Activated B cell treated with CpG ODN at 0.5 μM for 24 hours (primary cell): ENCODE measurements around the gene F11. TPM values are rescaled to one million over a fixed set of nuclear protein-coding genes. Genes with fewer than 3 reads are reported as not detected.
"Not testable (repeated sequence)": the region's sequence is repeated elsewhere in the genome, so short reads cannot be mapped to it uniquely, and the experiment has no call there.

Experiments
- ATAC-seq: fragments of 200-7000 bp; cut with Tn5 transposase; one replicate; pipeline ENCODE4 v1.10.0; 2021; ENCODE audit warnings: low read depth, mild to moderate bottlenecking, moderate library complexity
- CTCF ChIA-PET: fragments of 350-600 bp; sonication (Branson Sonifier 250); formaldehyde crosslinking; loops from one replicate; lab custom pipeline; 2021; ENCODE audit warnings: antibody characterized with exemption; lab: Charles Lee
- POLR2A ChIA-PET: fragments of 350-600 bp; sonication (Branson Sonifier 250); formaldehyde crosslinking; loops from one replicate; lab custom pipeline; 2021; ENCODE audit warnings: antibody characterized with exemption; lab: Charles Lee
- DNase-seq: peaks from one replicate; pipeline ENCODE4 v3.0.0; 2022
- H3K27ac Mint-ChIP-seq: one replicate; pipeline ENCODE4 v1.8.0; 2020; ENCODE audit warnings: mixed read lengths
- H3K27me3 Mint-ChIP-seq: one replicate; pipeline ENCODE4 v1.8.0; 2021; ENCODE audit warnings: mixed read lengths
- H3K36me3 Mint-ChIP-seq: one replicate; pipeline ENCODE4 v1.8.0; 2021; ENCODE audit warnings: low read depth, mixed read lengths
- H3K4me1 Mint-ChIP-seq: one replicate; pipeline ENCODE4 v1.8.0; 2021; ENCODE audit warnings: mixed read lengths
- H3K4me3 Mint-ChIP-seq: one replicate; pipeline ENCODE4 v1.8.0; 2020; ENCODE audit warnings: mild to moderate bottlenecking, mixed read lengths
- H3K9me3 Mint-ChIP-seq: one replicate; pipeline ENCODE4 v1.8.0; 2020; ENCODE audit warnings: mixed read lengths
- CTCF ChIP-seq: fragments of 200-600 bp; IDR thresholded peaks from one replicate; pipeline ENCODE4 v1.8.0; 2022; ENCODE audit warnings: antibody characterized with exemption, mild to moderate bottlenecking
- intact Hi-C: fragments of 100-400 bp; cut with micrococcal nuclease; formaldehyde crosslinking; loops from one replicate; pipeline ENCODE4 v1.15.1; 2024
- total RNA-seq: library from RNA; stranded (reverse); gene quantifications from 2 replicates; pipeline ENCODE4 v1.2.3, GENCODE V29; 2022

The F11 gene
- total RNA-seq, 1 donor from 2014 or later: not detected

GRCh38 chr4:186236126-186236525 is 29.9 kb upstream of the F11 start:
- no peaks in the 10 kb centered on the region for H3K4me1 Mint-ChIP-seq
- no peak overlapping the region for H3K27ac Mint-ChIP-seq
- H3K36me3 Mint-ChIP-seq: no peaks in the 10 kb centered on the region
- no peak overlapping the region for H3K4me3 Mint-ChIP-seq
- intact Hi-C loops: no loop called here
- ChIA-PET CTCF (no interaction called here), POLR2A (no interaction called here)
- ATAC-seq: no peak
- no peaks in the 10 kb centered on the region for H3K9me3 Mint-ChIP-seq
- no peaks in the 10 kb centered on the region for H3K27me3 Mint-ChIP-seq
- no peak for TF ChIP-seq CTCF
- no peak for DNase-seq

- intact Hi-C loops: no loop called here
- Mint-ChIP-seq H3K9me3 (no peaks in the 10 kb centered on the region), H3K27me3 (no peaks in the 10 kb centered on the region), H3K4me3 (no peak overlapping the region), H3K4me1 (no peaks in the 10 kb centered on the region), H3K36me3 (no peaks in the 10 kb centered on the region), H3K27ac (no peak overlapping the region)
- ATAC-seq (no peak), DNase-seq (no peak)
- ChIA-PET POLR2A (no interaction called here), CTCF (no interaction called here)
- TF ChIP-seq CTCF: no peak
Observed at GRCh38 chr4:186240452-186240847, 25.5 kb upstream of the F11 start.

- no peaks in the 10 kb centered on the region for H3K36me3 Mint-ChIP-seq
- CTCF ChIA-PET: no interaction called here
- TF ChIP-seq CTCF: no peak
- no peaks in the 10 kb centered on the region for H3K4me1 Mint-ChIP-seq
- H3K9me3 Mint-ChIP-seq: peaks cover 3% of the 10 kb centered on the region
- intact Hi-C loops: no loop called here
- DNase-seq: no peak
- H3K27me3 Mint-ChIP-seq: no peaks in the 10 kb centered on the region
- POLR2A ChIA-PET: no interaction called here
- H3K4me3 Mint-ChIP-seq: no peak overlapping the region
- H3K27ac Mint-ChIP-seq: no peak overlapping the region
- no peak for ATAC-seq
Observed at GRCh38 chr4:186240848-186241491, 25.0 kb upstream of the F11 start.

- ChIA-PET CTCF (no interaction called here), POLR2A (no interaction called here)
- DNase-seq (no peak), ATAC-seq (no peak)
- Mint-ChIP-seq H3K27me3 (no peaks in the 10 kb centered on the region), H3K36me3 (no peaks in the 10 kb centered on the region), H3K4me3 (no peak overlapping the region), H3K27ac (no peak overlapping the region), H3K9me3 (peaks cover 5% of the 10 kb centered on the region), H3K4me1 (no peaks in the 10 kb centered on the region)
- TF ChIP-seq CTCF: no peak
- intact Hi-C loops: no loop called here
Observed at GRCh38 chr4:186241616-186242015, 24.4 kb upstream of the F11 start.

GRCh38 chr4:186242031-186242430 is 24.0 kb upstream of the F11 start:
- not testable (repeated sequence) for H3K4me1 Mint-ChIP-seq

GRCh38 chr4:186243331-186243730 is 22.7 kb upstream of the F11 start:
- Mint-ChIP-seq H3K4me1 (no peaks in the 10 kb centered on the region), H3K27ac (no peak overlapping the region), H3K27me3 (no peaks in the 10 kb centered on the region), H3K9me3 (peaks cover 5% of the 10 kb centered on the region), H3K36me3 (no peaks in the 10 kb centered on the region), H3K4me3 (no peak overlapping the region)
- ATAC-seq: no peak
- no peak for DNase-seq
- CTCF ChIA-PET: no interaction called here
- POLR2A ChIA-PET: no interaction called here
- intact Hi-C loops: no loop called here
- no peak for TF ChIP-seq CTCF

More at GRCh38 chr4:186242031-186242430, 24.0 kb upstream of the F11 start:
- POLR2A ChIA-PET, H3K36me3 Mint-ChIP-seq, DNase-seq, H3K27me3 Mint-ChIP-seq, H3K9me3 Mint-ChIP-seq, ATAC-seq, H3K4me3 Mint-ChIP-seq, intact Hi-C loops, CTCF ChIA-PET, H3K27ac Mint-ChIP-seq: not testable (repeated sequence)
